OCI-LY7 (cell line): ENCODE results near the gene LDHAL6B. TPM values are rescaled to one million over a fixed set of nuclear protein-coding genes. Genes with fewer than 3 reads are reported as not detected.

Experiments used
- BruUV-seq: library from RNA; stranded (reverse); fragments of 400-500 nt; replicated peaks from 2 replicates; lab custom pipeline; 2021; lab: Mats Ljungman, UMichigan
- CTCF ChIA-PET: fragments of 300-600 bp; sonication (Branson Sonifier 250); formaldehyde crosslinking; loops from one replicate; lab custom pipeline; 2022; ENCODE audit warnings: antibody characterized with exemption; ENCODE audit not compliant: unreplicated experiment; lab: Charles Lee
- POLR2A ChIA-PET: fragments of 300-600 bp; sonication (Branson Sonifier 250); formaldehyde crosslinking; loops from one replicate; lab custom pipeline; 2022; ENCODE audit warnings: antibody characterized with exemption; lab: Charles Lee
- DNase-seq: peaks from one replicate; pipeline ENCODE4 v3.0.0-alpha.2; 2015; ENCODE audit warnings: low spot score
- H2AFZ ChIP-seq: fragments of 200-600 bp; sonication (generic), shearing (Covaris generic); 2 replicates; pipeline ENCODE4 v1.6.1; 2014; ENCODE audit warnings: mild to moderate bottlenecking, antibody characterized with exemption, low read length, moderate library complexity
- H3K27ac ChIP-seq: fragments of 200-600 bp; sonication (generic); 2 replicates; pipeline ENCODE4 v1.5.1; 2014; ENCODE audit warnings: mixed run types, low read depth, mild to moderate bottlenecking, moderate library complexity, low read length, inconsistent platforms; ENCODE audit not compliant: poor library complexity, severe bottlenecking
- H3K36me3 ChIP-seq: fragments of 200-600 bp; sonication (generic); 2 replicates; pipeline ENCODE4 v1.6.1; 2014; ENCODE audit warnings: mild to moderate bottlenecking, antibody characterized with exemption, low read length, moderate library complexity, mixed read lengths; ENCODE audit not compliant: insufficient read depth
- H3K4me1 ChIP-seq: fragments of 200-600 bp; sonication (generic); 2 replicates; pipeline ENCODE4 v1.5.1; 2014; ENCODE audit warnings: mild to moderate bottlenecking, low read length; ENCODE audit not compliant: insufficient read depth, poor library complexity, severe bottlenecking
- H3K4me2 ChIP-seq: fragments of 200-600 bp; sonication (generic); 2 replicates; pipeline ENCODE4 v1.6.1; 2014; ENCODE audit warnings: mild to moderate bottlenecking, low read length
- H3K4me3 ChIP-seq: fragments of 200-600 bp; sonication (generic); 2 replicates; pipeline ENCODE4 v1.5.1; 2014; ENCODE audit warnings: mild to moderate bottlenecking, low read depth, low read length; ENCODE audit not compliant: poor library complexity, severe bottlenecking
- H3K79me2 ChIP-seq: fragments of 200-600 bp; sonication (generic); 2 replicates; pipeline ENCODE4 v1.6.1; 2016; ENCODE audit warnings: low read depth, mild to moderate bottlenecking, low read length, moderate library complexity, mixed read lengths; ENCODE audit not compliant: insufficient read depth
- H3K9me2 ChIP-seq: fragments of 200-600 bp; sonication (generic); 2 replicates; pipeline ENCODE4 v1.6.1; 2016; ENCODE audit warnings: mild to moderate bottlenecking, low read length, mixed read lengths; ENCODE audit not compliant: insufficient read depth
- H3K9me3 ChIP-seq: fragments of 200-600 bp; sonication (generic); 2 replicates; pipeline ENCODE4 v1.6.1; 2014; ENCODE audit warnings: mild to moderate bottlenecking, mixed run types, low read length, mixed read lengths
- H4K20me1 ChIP-seq: fragments of 200-600 bp; sonication (generic); 2 replicates; pipeline ENCODE4 v1.6.1; 2014; ENCODE audit warnings: mild to moderate bottlenecking, antibody characterized with exemption, low read length, moderate library complexity, mixed read lengths; ENCODE audit not compliant: insufficient read depth
- CTCF ChIP-seq: fragments of 200-600 bp; sonication (generic); conservative IDR thresholded peaks from 2 replicates; pipeline ENCODE4 v1.5.1; 2014; ENCODE audit warnings: mild to moderate bottlenecking, antibody characterized with exemption, low read length, moderate library complexity, mixed read lengths
- EZH2phosphoT487 ChIP-seq: fragments of 200-600 bp; sonication (generic); IDR thresholded peaks from 2 replicates; pipeline ENCODE4 v1.6.1; 2018; ENCODE audit warnings: low read depth, borderline replicate concordance, mild to moderate bottlenecking, mixed run types, antibody characterized with exemption, low read length, moderate library complexity, mixed read lengths
- intact Hi-C: fragments of 100-400 bp; cut with micrococcal nuclease; formaldehyde crosslinking; loops from one replicate; pipeline ENCODE4 v1.10.0; 2022; ENCODE audit not compliant: unreplicated experiment
- total RNA-seq, 2 experiments: library from RNA; depleted of rRNA in 1 of 2; stranded (reverse); fragments of >200 nt in 1 of 2; shearing (Covaris generic) in 1 of 2; gene quantifications; 2 replicates each; pipeline ENCODE4 v1.2.3, GENCODE V29; 2014 to 2022

LDHAL6B gene
- total RNA-seq, 2 experiments from 2014 or later: 0.09 TPM; not detected in 1

GRCh38 chr15:59255680-59256336 lies 49.2 kb downstream of the LDHAL6B start:
- Histone ChIP-seq H3K4me3 (no peak overlapping the region), H3K79me2 (no peaks in the 10 kb centered on the region), H3K27ac (no peak overlapping the region), H2AFZ (no peak overlapping the region), H3K4me2 (no peak overlapping the region), H3K4me1 (peaks cover 29% of the 10 kb centered on the region), H3K9me2 (no peaks in the 10 kb centered on the region), H3K9me3 (no peaks in the 10 kb centered on the region), H3K36me3 (no peaks in the 10 kb centered on the region), H4K20me1 (no peaks in the 10 kb centered on the region)
- no peak for TF ChIP-seq CTCF
- no peak for TF ChIP-seq EZH2phosphoT487
- CTCF ChIA-PET: no interaction called here
- POLR2A ChIA-PET: interaction anchor here (1.4 kb wide), 2 partner anchors 9 to 155 kb away, joined by 3 read pairs; no protein-coding TSS in a partner anchor
- no peak for DNase-seq
- BruUV-seq: no TSS peak
- intact Hi-C loops: no loop called here

GRCh38 chr15:59256482-59256881 lies 49.8 kb downstream of the LDHAL6B start:
- TF ChIP-seq EZH2phosphoT487 (no peak), CTCF (no peak)
- intact Hi-C loops: no loop called here
- DNase-seq: no peak
- Histone ChIP-seq H3K9me3 (no peaks in the 10 kb centered on the region), H3K36me3 (no peaks in the 10 kb centered on the region), H3K79me2 (no peaks in the 10 kb centered on the region), H4K20me1 (no peaks in the 10 kb centered on the region), H3K9me2 (no peaks in the 10 kb centered on the region), H3K4me3 (no peak overlapping the region), H3K4me2 (no peak overlapping the region), H3K4me1 (peaks cover 26% of the 10 kb centered on the region), H3K27ac (no peak overlapping the region), H2AFZ (no peak overlapping the region)
- BruUV-seq: no TSS peak
- POLR2A ChIA-PET: interaction anchor here (1.4 kb wide), 2 partner anchors 9 to 154 kb away, joined by 3 read pairs; no protein-coding TSS in a partner anchor
- CTCF ChIA-PET: no interaction called here

DNA sequence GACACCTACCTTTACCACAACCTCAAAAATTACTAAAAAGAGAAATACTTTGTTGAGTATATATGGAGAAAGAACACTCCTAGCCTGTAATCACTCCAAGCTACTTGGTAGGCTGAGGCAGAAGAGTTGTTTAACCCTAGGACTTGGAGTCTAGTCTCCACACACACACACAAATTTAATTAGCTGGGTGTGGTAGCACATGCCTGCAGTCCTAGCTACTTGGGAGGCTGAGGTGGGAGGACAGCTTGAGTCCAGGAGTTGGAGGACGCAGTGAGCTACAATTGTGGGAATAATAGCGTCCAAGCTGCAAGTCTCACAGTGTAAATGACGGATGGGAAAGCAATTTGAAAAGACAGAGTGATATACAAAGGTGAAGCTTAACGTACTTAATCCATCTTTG lies 50.5 kb downstream of the LDHAL6B start:
- Histone ChIP-seq H4K20me1 (no peaks in the 10 kb centered on the region), H3K9me2 (no peaks in the 10 kb centered on the region), H3K27ac (no peak overlapping the region), H2AFZ (no peak overlapping the region), H3K4me3 (no peak overlapping the region), H3K9me3 (no peaks in the 10 kb centered on the region), H3K36me3 (no peaks in the 10 kb centered on the region), H3K4me2 (no peak overlapping the region), H3K79me2 (no peaks in the 10 kb centered on the region), H3K4me1 (peaks cover 22% of the 10 kb centered on the region)
- BruUV-seq: no TSS peak
- ChIA-PET POLR2A (no interaction called here), CTCF (interaction anchor here (0.6 kb wide), 1 partner anchor 156 kb away, joined by 3 read pairs; no protein-coding TSS in a partner anchor)
- intact Hi-C loops: no loop called here
- no peak for DNase-seq
- TF ChIP-seq CTCF: no peak
- TF ChIP-seq EZH2phosphoT487: no peak
